Endodermal cell (in vitro differentiated cells): Measurements from ENCODE around the gene PTBP1. TPM values are rescaled to one million over a fixed set of nuclear protein-coding genes. Genes with fewer than 3 reads are reported as not detected.

Experiments
- DNase-seq: peaks from one replicate; pipeline ENCODE4 v3.0.0-alpha.2; 2017
- H3K27ac ChIP-seq: 2 replicates; pipeline ENCODE4 v1.5.1; 2013; ENCODE audit warnings: mild to moderate bottlenecking, low read depth, low read length, moderate library complexity
- H3K27me3 ChIP-seq: 2 replicates; pipeline ENCODE4 v1.6.1; 2013; ENCODE audit warnings: mild to moderate bottlenecking, low read length, moderate library complexity; ENCODE audit not compliant: insufficient read depth, control insufficient read depth, poor library complexity, severe bottlenecking
- H3K36me3 ChIP-seq: 2 replicates; pipeline ENCODE4 v1.7.0; 2013; ENCODE audit warnings: mild to moderate bottlenecking, low read length, moderate library complexity; ENCODE audit not compliant: control insufficient read depth, insufficient read depth
- H3K4me1 ChIP-seq: one replicate; pipeline ENCODE4 v1.7.0; 2013; ENCODE audit warnings: low read length; ENCODE audit not compliant: control insufficient read depth, insufficient read depth
- H3K4me3 ChIP-seq: 2 replicates; pipeline ENCODE4 v1.5.1; 2013; ENCODE audit warnings: mild to moderate bottlenecking, low read length, moderate library complexity
- H3K9ac ChIP-seq: 2 replicates; pipeline ENCODE4 v1.6.1; 2013; ENCODE audit warnings: mild to moderate bottlenecking, low read length, moderate library complexity; ENCODE audit not compliant: poor library complexity, severe bottlenecking; ENCODE audit errors: extremely low read depth
- H3K9me3 ChIP-seq: 2 replicates; pipeline ENCODE4 v1.6.1; 2013; ENCODE audit warnings: mild to moderate bottlenecking, low read length, moderate library complexity; ENCODE audit not compliant: control insufficient read depth
- H3K27ac Mint-ChIP-seq: 2 replicates; pipeline ENCODE4 v1.8.0; 2020; ENCODE audit warnings: mixed read lengths
- H3K27me3 Mint-ChIP-seq: 2 replicates; pipeline ENCODE4 v1.8.0; 2021; ENCODE audit warnings: mild to moderate bottlenecking, mixed read lengths; ENCODE audit not compliant: insufficient read depth
- H3K36me3 Mint-ChIP-seq: 2 replicates; pipeline ENCODE4 v1.8.0; 2020; ENCODE audit warnings: low read depth, mixed read lengths
- H3K4me1 Mint-ChIP-seq: 2 replicates; pipeline ENCODE4 v1.8.0; 2020; ENCODE audit warnings: mixed read lengths
- H3K4me3 Mint-ChIP-seq: 2 replicates; pipeline ENCODE4 v1.8.0; 2020; ENCODE audit warnings: mild to moderate bottlenecking, moderate library complexity, mixed read lengths
- H3K9me3 Mint-ChIP-seq: 2 replicates; pipeline ENCODE4 v1.8.0; 2020; ENCODE audit warnings: mild to moderate bottlenecking, mixed read lengths
- WGBS, 2 experiments: methylation state at CpG; one replicate each; pipeline versions ENCODE4 v1.1.5 to v1.1.7; 2013; ENCODE audit warnings: missing lambda C conversion rate in 2 of 2, mixed read lengths in 1 of 2; ENCODE audit not compliant: insufficient coverage in 1 of 2, insufficient read length in 1 of 2; 5-methylcytosine and 5-hydroxymethylcytosine counted together
- total RNA-seq, 2 donors: library from RNA; stranded (reverse); fragmentation: NEBNext Ultra II Directional in 1 of 2; extraction: Animal tissue kit (Norgen Biotek cat#: 25700) in 1 of 2; gene quantifications; 2 replicates in 1 of 2; 3 replicates in 1 of 2; pipeline ENCODE4 v1.2.1, GENCODE V29; 2021
- TF ChIP-seq, protein P1 (sequence below): fragments of 200-600 bp; sonication (generic); conservative IDR thresholded peaks from 2 replicates; pipeline ENCODE4 v1.5.0; 2021; ENCODE audit warnings: antibody characterized with exemption, mild to moderate bottlenecking

The PTBP1 gene
- total RNA-seq, 2 donors from 2014 or later, result 647 to 694 TPM

DNA sequence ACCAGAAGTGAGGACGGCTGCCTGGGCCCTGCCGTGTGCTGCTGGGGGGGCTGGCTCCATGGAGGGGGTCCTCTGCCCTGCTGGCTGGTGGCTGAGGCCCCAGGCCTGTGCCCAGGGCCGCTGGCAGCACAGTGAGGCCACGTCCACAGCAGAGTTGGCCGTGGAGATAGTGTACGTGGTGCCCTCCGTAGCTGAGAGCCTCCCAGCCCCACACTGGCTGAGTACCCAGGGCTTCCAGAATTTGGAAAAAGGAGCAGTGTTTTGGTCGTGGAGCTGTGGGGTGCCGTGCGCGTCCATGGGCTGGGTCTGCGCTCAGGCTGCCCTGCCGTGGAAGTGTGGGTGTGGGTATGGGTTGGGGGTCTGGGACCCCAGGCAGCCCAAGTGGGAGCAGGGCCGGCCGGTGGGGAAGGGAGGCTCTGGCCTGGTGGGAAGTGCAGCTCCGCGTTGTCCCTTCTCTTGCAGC is 5.9 kb downstream of the PTBP1 start:
- no peak overlapping the region for H3K4me3 Mint-ChIP-seq
- peaks cover 22% of the 10 kb centered on the region for H3K4me1 Mint-ChIP-seq
- Histone ChIP-seq H3K36me3 (peaks cover 88% of the 10 kb centered on the region), H3K9me3 (no peaks in the 10 kb centered on the region), H3K4me3 (no peak overlapping the region), H3K4me1 (peaks cover 27% of the 10 kb centered on the region), H3K27me3 (no peaks in the 10 kb centered on the region), H3K9ac (no peak overlapping the region), H3K27ac (peak overlapping the region; percentile 84)
- H3K36me3 Mint-ChIP-seq, result peaks cover 72% of the 10 kb centered on the region
- 95 to 100% methylated on average over 6 to 17 of the region's 17 CpGs for whole genome bisulfite sequencing, 2 experiments
- DNase-seq, result no peak
- TF ChIP-seq, protein P1, sequence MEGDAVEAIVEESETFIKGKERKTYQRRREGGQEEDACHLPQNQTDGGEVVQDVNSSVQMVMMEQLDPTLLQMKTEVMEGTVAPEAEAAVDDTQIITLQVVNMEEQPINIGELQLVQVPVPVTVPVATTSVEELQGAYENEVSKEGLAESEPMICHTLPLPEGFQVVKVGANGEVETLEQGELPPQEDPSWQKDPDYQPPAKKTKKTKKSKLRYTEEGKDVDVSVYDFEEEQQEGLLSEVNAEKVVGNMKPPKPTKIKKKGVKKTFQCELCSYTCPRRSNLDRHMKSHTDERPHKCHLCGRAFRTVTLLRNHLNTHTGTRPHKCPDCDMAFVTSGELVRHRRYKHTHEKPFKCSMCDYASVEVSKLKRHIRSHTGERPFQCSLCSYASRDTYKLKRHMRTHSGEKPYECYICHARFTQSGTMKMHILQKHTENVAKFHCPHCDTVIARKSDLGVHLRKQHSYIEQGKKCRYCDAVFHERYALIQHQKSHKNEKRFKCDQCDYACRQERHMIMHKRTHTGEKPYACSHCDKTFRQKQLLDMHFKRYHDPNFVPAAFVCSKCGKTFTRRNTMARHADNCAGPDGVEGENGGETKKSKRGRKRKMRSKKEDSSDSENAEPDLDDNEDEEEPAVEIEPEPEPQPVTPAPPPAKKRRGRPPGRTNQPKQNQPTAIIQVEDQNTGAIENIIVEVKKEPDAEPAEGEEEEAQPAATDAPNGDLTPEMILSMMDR, result no peak
- H3K27ac Mint-ChIP-seq, result peak overlapping the region; percentile 87
- H3K9me3 Mint-ChIP-seq, result no peaks in the 10 kb centered on the region
- H3K27me3 Mint-ChIP-seq, result no peaks in the 10 kb centered on the region

DNA sequence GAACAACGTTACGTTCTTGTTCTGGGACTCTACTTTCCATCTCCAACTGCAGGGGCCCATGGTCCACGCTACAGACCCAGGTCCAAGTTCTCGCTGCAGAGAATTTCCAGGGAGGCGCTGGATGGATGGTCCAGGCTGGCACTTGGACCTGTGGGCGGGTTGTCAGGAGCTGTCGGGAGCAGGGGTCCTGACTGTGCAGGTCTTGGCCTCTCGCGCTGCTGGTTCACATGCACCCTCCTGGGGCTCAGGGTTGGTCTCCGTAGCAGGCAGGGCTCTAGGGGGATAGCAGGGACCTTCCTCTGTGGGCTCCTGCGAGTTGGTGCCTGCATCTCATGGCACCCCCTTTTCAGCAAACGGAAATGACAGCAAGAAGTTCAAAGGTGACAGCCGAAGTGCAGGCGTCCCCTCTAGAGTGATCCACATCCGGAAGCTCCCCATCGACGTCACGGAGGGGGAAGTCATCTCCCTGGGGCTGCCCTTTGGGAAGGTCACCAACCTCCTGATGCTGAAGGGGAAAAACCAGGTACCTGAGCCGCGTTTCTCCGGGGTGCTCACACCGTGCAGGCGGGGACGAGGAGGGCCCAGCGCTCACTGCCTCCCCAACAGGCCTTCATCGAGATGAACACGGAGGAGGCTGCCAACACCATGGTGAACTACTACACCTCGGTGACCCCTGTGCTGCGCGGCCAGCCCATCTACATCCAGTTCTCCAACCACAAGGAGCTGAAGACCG is 6.6 kb downstream of the PTBP1 start:
- no peaks in the 10 kb centered on the region for H3K9me3 ChIP-seq
- no peaks in the 10 kb centered on the region for H3K9me3 Mint-ChIP-seq
- H3K4me3 Mint-ChIP-seq, result no peak overlapping the region
- no peak overlapping the region for H3K9ac ChIP-seq
- no peak overlapping the region for H3K4me3 ChIP-seq
- H3K27ac Mint-ChIP-seq, result no peak overlapping the region
- TF ChIP-seq, protein P1, result no peak
- WGBS, 2 experiments, result 94 to 98% methylated on average over 26 to 31 of the region's 31 CpGs
- peaks cover 94% of the 10 kb centered on the region for H3K36me3 ChIP-seq
- no peaks in the 10 kb centered on the region for H3K27me3 Mint-ChIP-seq
- H3K4me1 ChIP-seq, result peaks cover 27% of the 10 kb centered on the region
- H3K27me3 ChIP-seq, result no peaks in the 10 kb centered on the region
- H3K27ac ChIP-seq, result no peak overlapping the region
- H3K36me3 Mint-ChIP-seq, result peaks cover 71% of the 10 kb centered on the region
- peak; percentile 50 for DNase-seq
- peaks cover 22% of the 10 kb centered on the region for H3K4me1 Mint-ChIP-seq

DNA sequence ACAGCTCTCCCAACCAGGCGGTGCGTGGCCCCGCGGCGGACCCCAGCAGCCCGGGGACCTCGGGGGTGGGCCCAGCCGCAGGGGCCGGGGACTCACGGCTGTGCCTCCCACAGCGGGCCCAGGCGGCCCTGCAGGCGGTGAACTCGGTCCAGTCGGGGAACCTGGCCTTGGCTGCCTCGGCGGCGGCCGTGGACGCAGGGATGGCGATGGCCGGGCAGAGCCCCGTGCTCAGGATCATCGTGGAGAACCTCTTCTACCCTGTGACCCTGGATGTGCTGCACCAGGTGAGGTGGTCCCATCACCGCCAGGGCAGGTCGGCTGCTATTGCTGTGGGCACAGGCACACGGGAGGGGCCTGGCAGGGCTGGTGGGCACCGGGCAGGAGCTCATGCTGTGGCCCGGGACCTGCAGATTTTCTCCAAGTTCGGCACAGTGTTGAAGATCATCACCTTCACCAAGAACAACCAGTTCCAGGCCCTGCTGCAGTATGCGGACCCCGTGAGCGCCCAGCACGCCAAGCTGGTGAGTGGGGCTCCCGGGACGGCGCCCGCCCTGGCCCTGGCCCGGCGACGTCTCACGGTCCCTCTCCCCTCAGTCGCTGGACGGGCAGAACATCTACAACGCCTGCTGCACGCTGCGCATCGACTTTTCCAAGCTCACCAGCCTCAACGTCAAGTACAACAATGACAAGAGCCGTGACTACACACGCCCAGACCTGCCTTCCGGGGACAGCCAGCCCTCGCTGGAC is 7.3 kb downstream of the PTBP1 start:
- H3K36me3 Mint-ChIP-seq, result peaks cover 69% of the 10 kb centered on the region
- 96% methylated on average over 50 to 53 of the region's 53 CpGs for WGBS, 2 experiments

More for the DNA sequence above, 7.3 kb downstream of the PTBP1 start:
- no peak overlapping the region for H3K9ac ChIP-seq
- no peak overlapping the region for H3K27ac ChIP-seq
- TF ChIP-seq, protein P1, result no peak
- H3K9me3 ChIP-seq, result no peaks in the 10 kb centered on the region
- no peak overlapping the region for H3K4me3 ChIP-seq
- DNase-seq, result no peak
- Mint-ChIP-seq H3K27me3 (no peaks in the 10 kb centered on the region), H3K4me1 (peaks cover 18% of the 10 kb centered on the region), H3K4me3 (no peak overlapping the region), H3K27ac (peak overlapping the region; percentile 55), H3K9me3 (no peaks in the 10 kb centered on the region)
- peaks cover 93% of the 10 kb centered on the region for H3K36me3 ChIP-seq
- H3K27me3 ChIP-seq, result no peaks in the 10 kb centered on the region
- peaks cover 25% of the 10 kb centered on the region for H3K4me1 ChIP-seq
